ENCODE results near the gene TBC1D3B. TPM values are rescaled to one million over a fixed set of nuclear protein-coding genes. Genes with fewer than 3 reads are reported as not detected.

The TBC1D3B gene
- total and polyA plus RNA-seq, 2 donors (not counting 1 experiment from before 2014, with no cell fraction given), result 0.86 to 2.3 TPM

DNA sequence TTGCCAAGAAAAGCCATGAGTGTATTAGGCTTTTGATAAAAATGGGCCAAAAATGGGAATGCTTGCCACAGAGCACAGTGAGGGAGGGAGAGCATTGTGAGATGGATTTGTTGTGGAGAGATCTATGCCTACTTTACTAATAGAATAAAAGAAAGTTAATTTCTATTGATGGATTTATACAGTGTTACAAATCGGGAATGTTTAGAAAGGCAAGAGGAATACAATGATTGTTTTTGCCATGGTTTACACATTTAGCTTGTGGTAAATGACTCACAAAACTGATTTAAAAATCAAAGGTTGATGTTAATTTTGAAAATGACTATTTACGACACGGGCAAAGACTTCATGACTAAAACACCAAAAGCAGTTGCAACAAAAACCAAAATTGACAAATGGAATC lies 56.2 kb downstream of the TBC1D3B start:
- Histone ChIP-seq H3K27ac (ENCODE audit: insufficient read depth, low read length) (no peak overlapping the region), H3K4me1 (ENCODE audit: control insufficient read depth, extremely low read depth, insufficient read depth, low read length) (no peaks in the 10 kb centered on the region), H3K9me3 (ENCODE audit: control insufficient read depth, insufficient read depth, low read depth, low read length) (no peaks in the 10 kb centered on the region), H3K79me2 (ENCODE audit: control insufficient read depth, insufficient read depth, low read length) (no peaks in the 10 kb centered on the region), H2AFZ (ENCODE audit: low read length) (no peak overlapping the region), H3K4me3 (replicated peaks in 1 of 4; ENCODE audit: control extremely low read depth in 1 of 4, insufficient read depth in 1 of 4, low read depth in 3 of 4, low read length in 4 of 4) (no peak overlapping the region), H4K20me1 (ENCODE audit: control insufficient read depth, extremely low read depth, insufficient read depth, low read length) (no peaks in the 10 kb centered on the region), H3K9ac (ENCODE audit: insufficient read depth, low read length) (no peak overlapping the region), H3K36me3 (ENCODE audit: control insufficient read depth, insufficient read depth, low read length) (no peaks in the 10 kb centered on the region), H3K4me2 (ENCODE audit: extremely low read depth, insufficient read depth, low read length) (no peak overlapping the region), H3K27me3 (ENCODE audit: control insufficient read depth, insufficient read depth, low read length) (no peaks in the 10 kb centered on the region)
- no peak for DNase-seq (ENCODE audit: low read depth in 2 of 2)
- TF ChIP-seq, protein P1, sequence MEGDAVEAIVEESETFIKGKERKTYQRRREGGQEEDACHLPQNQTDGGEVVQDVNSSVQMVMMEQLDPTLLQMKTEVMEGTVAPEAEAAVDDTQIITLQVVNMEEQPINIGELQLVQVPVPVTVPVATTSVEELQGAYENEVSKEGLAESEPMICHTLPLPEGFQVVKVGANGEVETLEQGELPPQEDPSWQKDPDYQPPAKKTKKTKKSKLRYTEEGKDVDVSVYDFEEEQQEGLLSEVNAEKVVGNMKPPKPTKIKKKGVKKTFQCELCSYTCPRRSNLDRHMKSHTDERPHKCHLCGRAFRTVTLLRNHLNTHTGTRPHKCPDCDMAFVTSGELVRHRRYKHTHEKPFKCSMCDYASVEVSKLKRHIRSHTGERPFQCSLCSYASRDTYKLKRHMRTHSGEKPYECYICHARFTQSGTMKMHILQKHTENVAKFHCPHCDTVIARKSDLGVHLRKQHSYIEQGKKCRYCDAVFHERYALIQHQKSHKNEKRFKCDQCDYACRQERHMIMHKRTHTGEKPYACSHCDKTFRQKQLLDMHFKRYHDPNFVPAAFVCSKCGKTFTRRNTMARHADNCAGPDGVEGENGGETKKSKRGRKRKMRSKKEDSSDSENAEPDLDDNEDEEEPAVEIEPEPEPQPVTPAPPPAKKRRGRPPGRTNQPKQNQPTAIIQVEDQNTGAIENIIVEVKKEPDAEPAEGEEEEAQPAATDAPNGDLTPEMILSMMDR (conservative IDR thresholded peaks at IDR 0.05 in 1 of 2, IDR thresholded peaks at IDR 0.05 in 1 of 2; ENCODE audit: low read depth in 1 of 2, low read length in 2 of 2), result no peak
- TF ChIP-seq EZH2 (IDR thresholded peaks at IDR 0.05; ENCODE audit: low read length, missing control alignments), result no peak

DNA sequence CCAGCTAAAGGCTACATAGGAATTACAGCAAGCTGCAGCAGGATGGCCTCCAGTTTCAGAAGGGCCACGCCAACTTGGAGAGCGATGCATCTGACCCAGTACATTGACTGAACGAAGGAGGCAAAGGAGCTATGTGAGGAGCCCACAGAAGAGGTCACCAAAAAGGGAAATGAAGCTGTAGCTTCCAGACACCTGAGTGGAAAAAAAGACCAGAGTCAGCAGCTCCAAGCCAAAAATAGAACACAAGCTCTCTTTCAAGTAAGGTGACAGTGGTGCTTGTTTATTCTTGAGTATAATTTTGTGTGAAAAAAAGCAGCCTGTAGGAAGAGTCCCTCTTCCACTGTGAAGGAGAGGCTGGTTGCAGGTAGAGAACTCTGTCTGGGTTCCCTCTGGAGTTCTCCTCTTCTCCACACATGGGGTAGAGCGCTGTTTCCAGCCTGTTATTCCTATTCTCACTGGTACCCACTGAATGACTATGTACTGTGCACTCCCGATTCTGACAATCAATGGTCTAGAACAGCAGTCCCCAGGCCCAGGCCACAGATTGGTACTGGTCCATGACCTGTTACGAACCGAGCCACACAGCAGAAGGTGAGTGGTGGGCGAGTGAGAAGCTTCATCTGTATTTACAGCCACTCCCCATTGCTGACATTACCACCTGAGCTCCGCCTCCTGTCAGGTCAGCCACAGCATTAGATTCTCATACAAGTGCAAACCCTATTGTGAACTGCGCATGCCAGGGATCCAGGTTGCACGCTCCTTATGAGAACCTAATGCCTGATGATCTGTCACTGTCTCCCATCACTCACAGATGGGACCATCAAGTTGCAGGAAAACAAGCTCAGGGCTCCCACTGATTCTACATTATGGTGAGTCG lies 57.7 kb downstream of the TBC1D3B start:
- Histone ChIP-seq H3K9me3 (ENCODE audit: control insufficient read depth, insufficient read depth, low read depth, low read length) (no peaks in the 10 kb centered on the region), H3K27ac (ENCODE audit: insufficient read depth, low read length) (no peak overlapping the region), H3K4me1 (ENCODE audit: control insufficient read depth, extremely low read depth, insufficient read depth, low read length) (no peaks in the 10 kb centered on the region), H4K20me1 (ENCODE audit: control insufficient read depth, extremely low read depth, insufficient read depth, low read length) (no peaks in the 10 kb centered on the region), H3K9ac (ENCODE audit: insufficient read depth, low read length) (no peak overlapping the region), H3K4me2 (ENCODE audit: extremely low read depth, insufficient read depth, low read length) (no peak overlapping the region), H3K79me2 (ENCODE audit: control insufficient read depth, insufficient read depth, low read length) (no peaks in the 10 kb centered on the region), H3K4me3 (replicated peaks in 1 of 4; ENCODE audit: control extremely low read depth in 1 of 4, insufficient read depth in 1 of 4, low read depth in 3 of 4, low read length in 4 of 4) (no peak overlapping the region), H2AFZ (ENCODE audit: low read length) (no peak overlapping the region), H3K27me3 (ENCODE audit: control insufficient read depth, insufficient read depth, low read length) (no peaks in the 10 kb centered on the region), H3K36me3 (ENCODE audit: control insufficient read depth, insufficient read depth, low read length) (no peaks in the 10 kb centered on the region)
- TF ChIP-seq, protein P1 (conservative IDR thresholded peaks at IDR 0.05 in 1 of 2, IDR thresholded peaks at IDR 0.05 in 1 of 2; ENCODE audit: low read depth in 1 of 2, low read length in 2 of 2), result no peak
- no peak for TF ChIP-seq EZH2 (IDR thresholded peaks at IDR 0.05; ENCODE audit: low read length, missing control alignments)
- no peak for DNase-seq (ENCODE audit: low read depth in 2 of 2)

DNA sequence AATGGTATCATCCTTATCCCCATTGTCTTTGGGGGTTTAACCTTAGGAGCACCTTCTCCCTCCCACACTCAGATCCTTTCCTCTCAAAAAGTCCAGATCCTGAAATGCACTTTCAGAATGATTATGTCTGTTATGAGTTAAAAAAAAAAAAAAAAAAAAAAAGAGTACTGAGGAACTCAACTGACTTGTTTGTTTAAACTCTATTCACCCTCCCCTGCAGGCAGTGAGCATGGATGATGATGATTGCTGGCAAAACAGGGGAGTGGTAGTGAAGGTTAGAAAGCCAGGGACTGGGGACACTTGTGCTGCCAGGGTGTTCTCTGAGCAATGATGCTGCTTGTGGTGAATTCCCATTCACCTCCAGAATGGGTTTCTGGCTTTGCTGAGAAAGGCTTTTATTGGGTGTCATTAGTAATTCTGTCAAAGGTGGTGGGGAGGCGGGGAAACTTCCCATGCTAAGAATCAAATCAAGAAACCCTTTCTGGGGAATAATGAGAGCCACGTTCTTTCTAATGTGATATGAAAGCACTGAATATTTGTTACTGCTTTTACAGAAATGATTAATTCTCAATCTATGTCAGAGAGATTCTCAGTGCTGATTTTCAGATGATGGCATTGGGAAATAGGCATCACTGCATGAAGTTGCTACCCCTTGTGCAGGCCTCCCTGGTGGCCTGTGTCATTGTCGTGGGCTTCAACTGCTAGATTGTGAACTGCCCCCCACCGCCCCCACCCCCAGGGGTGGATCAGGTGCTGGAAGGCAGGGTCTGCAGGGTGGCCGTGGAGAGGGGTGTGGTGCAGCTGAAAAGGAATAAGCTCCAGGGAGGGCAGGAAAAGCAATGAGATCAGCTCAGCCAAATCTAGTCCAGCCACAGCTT lies 58.7 kb downstream of the TBC1D3B start:
- no peaks in the 10 kb centered on the region for H3K9me3 ChIP-seq (ENCODE audit: control insufficient read depth, insufficient read depth, low read depth, low read length)
- no peak for TF ChIP-seq EZH2 (IDR thresholded peaks at IDR 0.05; ENCODE audit: low read length, missing control alignments)
- TF ChIP-seq, protein P1 (conservative IDR thresholded peaks at IDR 0.05 in 1 of 2, IDR thresholded peaks at IDR 0.05 in 1 of 2; ENCODE audit: low read depth in 1 of 2, low read length in 2 of 2), result no peak
- no peaks in the 10 kb centered on the region for H3K4me1 ChIP-seq (ENCODE audit: control insufficient read depth, extremely low read depth, insufficient read depth, low read length)
- no peaks in the 10 kb centered on the region for H3K27me3 ChIP-seq (ENCODE audit: control insufficient read depth, insufficient read depth, low read length)
- H3K4me2 ChIP-seq (ENCODE audit: extremely low read depth, insufficient read depth, low read length), result no peak overlapping the region
- no peak overlapping the region for H2AFZ ChIP-seq (ENCODE audit: low read length)
- no peaks in the 10 kb centered on the region for H4K20me1 ChIP-seq (ENCODE audit: control insufficient read depth, extremely low read depth, insufficient read depth, low read length)
- H3K36me3 ChIP-seq (ENCODE audit: control insufficient read depth, insufficient read depth, low read length), result no peaks in the 10 kb centered on the region
- H3K79me2 ChIP-seq (ENCODE audit: control insufficient read depth, insufficient read depth, low read length), result no peaks in the 10 kb centered on the region
- H3K9ac ChIP-seq (ENCODE audit: insufficient read depth, low read length), result no peak overlapping the region
- no peak overlapping the region for H3K4me3 ChIP-seq (replicated peaks in 1 of 4; ENCODE audit: control extremely low read depth in 1 of 4, insufficient read depth in 1 of 4, low read depth in 3 of 4, low read length in 4 of 4)
- no peak for DNase-seq (ENCODE audit: low read depth in 2 of 2)
- no peak overlapping the region for H3K27ac ChIP-seq (ENCODE audit: insufficient read depth, low read length)

Data from fibroblast of lung (primary cell).